Upper lobe of left lung (tissue), 6 donors: ENCODE results near the gene FGR. TPM values are rescaled to one million over a fixed set of nuclear protein-coding genes. Genes with fewer than 3 reads are reported as not detected.
A peak's percentile ranks its signal among the peaks of the same experiment; 100 is the strongest.
"Not testable (repeated sequence)": the region's sequence is repeated elsewhere in the genome, so short reads cannot be mapped to it uniquely, and the experiment has no call there.

Experiments
- ATAC-seq, 2 donors: fragments of 200-7000 bp; cut with Tn5 transposase; one replicate each; pipeline ENCODE4 v1.9.1; 2022; ENCODE audit warnings: mild to moderate bottlenecking in 2 of 2, moderate library complexity in 2 of 2; ENCODE audit not compliant: low FRiP score in 2 of 2
- DNase-seq, 2 donors: peaks; one replicate each; pipeline ENCODE4 v3.0.0-alpha.2; 2019 to 2020
- H3K27ac ChIP-seq, 4 donors: fragments of 200-600 bp; sonication (generic); one replicate each; pipeline ENCODE4 v1.5.1; 2016 to 2019
- H3K27me3 ChIP-seq, 4 donors: fragments of 200-600 bp; sonication (generic); one replicate each; pipeline ENCODE4 v1.5.1; 2017 to 2019
- H3K36me3 ChIP-seq, 4 donors: fragments of 200-600 bp; sonication (generic); one replicate each; pipeline ENCODE4 v1.5.1; 2016 to 2019
- H3K4me1 ChIP-seq, 4 donors: fragments of 200-600 bp; sonication (generic); one replicate each; pipeline ENCODE4 v1.5.1; 2018 to 2019
- H3K4me3 ChIP-seq, 4 donors: fragments of 200-600 bp; sonication (generic); one replicate each; pipeline ENCODE4 v1.5.1; 2017 to 2019; ENCODE audit warnings: mild to moderate bottlenecking in 2 of 4, moderate library complexity in 1 of 4
- H3K9me3 ChIP-seq, 4 donors: fragments of 200-600 bp; sonication (generic); one replicate each; pipeline ENCODE4 v1.5.1; 2018 to 2019
- EP300 ChIP-seq, 4 donors: sonication (generic); formaldehyde crosslinking; IDR thresholded peaks; one replicate each; pipeline ENCODE4 v1.5.1; 2017; ENCODE audit warnings: antibody characterized with exemption in 4 of 4, control low read depth in 2 of 4
- POLR2A ChIP-seq, 4 donors: fragments of 450-650 bp; IDR thresholded peaks; one replicate each; pipeline ENCODE4 v1.5.1; 2016 to 2017; ENCODE audit warnings: antibody characterized with exemption in 4 of 4, mild to moderate bottlenecking in 2 of 4
- POLR2AphosphoS5 ChIP-seq, 2 donors: sonication (generic); formaldehyde crosslinking; IDR thresholded peaks; one replicate each; pipeline ENCODE4 v1.5.1; 2017; ENCODE audit warnings: antibody characterized with exemption in 2 of 2
- WGBS, 2 donors: methylation state at CpG; one replicate each; pipeline ENCODE4 v1.1.5; 2017 to 2018; 5-methylcytosine and 5-hydroxymethylcytosine counted together
- total RNA-seq, 6 donors: library from RNA; depleted of rRNA in 4 of 6; stranded (reverse); fragments of >200 nt in 4 of 6; gene quantifications; one replicate each; pipeline versions ENCODE4 v1.1.0 to v1.2.1, GENCODE V29; 2016 to 2021
- TF ChIP-seq, protein P1 (sequence below), 6 experiments: fragments of 450-650 bp in 4 of 6; fragments of 200-600 bp in 2 of 6; sonication (generic) in 2 of 6; IDR thresholded peaks; one replicate each; pipeline ENCODE4 v1.5.1; 2016 to 2019; ENCODE audit warnings: antibody characterized with exemption in 6 of 6
- donor health status: DM: no; HTN: no; CAD: no; lungs with moderate emphysema.
- donor health status: DM: no; HTN: yes; CAD: no; lungs with severe emphysema.

Gene FGR
- total RNA-seq, 6 donors from 2014 or later = 59.8 to 234 (median 150) TPM

DNA sequence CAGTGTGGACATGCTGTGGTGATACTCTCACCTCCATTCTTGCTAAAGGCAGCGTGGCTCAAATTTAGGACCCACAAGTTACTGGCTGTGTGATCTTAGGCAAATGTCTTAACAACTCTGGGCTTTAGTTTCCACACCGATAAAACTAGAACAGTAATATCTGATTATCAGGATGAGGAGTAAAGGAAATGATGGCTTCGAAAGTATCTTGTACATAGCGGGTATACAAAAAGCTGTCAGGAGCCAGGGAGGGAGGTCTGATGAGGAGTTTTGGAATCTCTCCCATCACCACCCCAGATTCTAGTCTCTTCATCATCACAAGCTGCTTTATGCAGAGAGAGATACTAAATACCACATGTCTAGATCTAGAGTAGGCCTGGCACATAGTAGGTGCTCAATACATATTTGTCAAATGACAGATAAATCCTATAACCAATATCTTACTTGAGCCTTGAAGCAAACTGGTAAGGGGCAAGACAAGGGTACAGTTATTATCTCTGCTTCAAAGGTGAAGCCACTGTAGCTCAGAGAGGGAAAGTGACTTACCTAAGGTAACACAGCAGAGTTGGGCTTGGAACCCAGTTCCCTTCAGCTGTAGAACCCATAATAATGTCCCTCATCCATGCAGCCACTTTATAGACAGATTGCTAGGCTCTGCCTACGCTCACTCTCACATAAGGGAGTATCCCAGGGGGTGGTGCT lies 9.5 kb upstream of the FGR start:
- H3K9me3 ChIP-seq = no peaks in the 10 kb centered on the region
- H3K36me3 ChIP-seq = no peaks in the 10 kb centered on the region
- WGBS, 2 donors = 69 to 89% methylated on average over 5 of the region's 5 CpGs
- no peak for DNase-seq
- H3K27ac ChIP-seq = no peak overlapping the region
- H3K4me1 ChIP-seq = peaks cover 0 to 7% (median 6%) of the 10 kb centered on the region in 4 donors
- H3K27me3 ChIP-seq = no peaks in the 10 kb centered on the region
- no peak for TF ChIP-seq EP300 (IDR thresholded peaks at IDR 0.05)
- TF ChIP-seq POLR2AphosphoS5 (IDR thresholded peaks at IDR 0.05) = no peak
- TF ChIP-seq POLR2A (IDR thresholded peaks at IDR 0.05) = no peak
- TF ChIP-seq, protein P1, sequence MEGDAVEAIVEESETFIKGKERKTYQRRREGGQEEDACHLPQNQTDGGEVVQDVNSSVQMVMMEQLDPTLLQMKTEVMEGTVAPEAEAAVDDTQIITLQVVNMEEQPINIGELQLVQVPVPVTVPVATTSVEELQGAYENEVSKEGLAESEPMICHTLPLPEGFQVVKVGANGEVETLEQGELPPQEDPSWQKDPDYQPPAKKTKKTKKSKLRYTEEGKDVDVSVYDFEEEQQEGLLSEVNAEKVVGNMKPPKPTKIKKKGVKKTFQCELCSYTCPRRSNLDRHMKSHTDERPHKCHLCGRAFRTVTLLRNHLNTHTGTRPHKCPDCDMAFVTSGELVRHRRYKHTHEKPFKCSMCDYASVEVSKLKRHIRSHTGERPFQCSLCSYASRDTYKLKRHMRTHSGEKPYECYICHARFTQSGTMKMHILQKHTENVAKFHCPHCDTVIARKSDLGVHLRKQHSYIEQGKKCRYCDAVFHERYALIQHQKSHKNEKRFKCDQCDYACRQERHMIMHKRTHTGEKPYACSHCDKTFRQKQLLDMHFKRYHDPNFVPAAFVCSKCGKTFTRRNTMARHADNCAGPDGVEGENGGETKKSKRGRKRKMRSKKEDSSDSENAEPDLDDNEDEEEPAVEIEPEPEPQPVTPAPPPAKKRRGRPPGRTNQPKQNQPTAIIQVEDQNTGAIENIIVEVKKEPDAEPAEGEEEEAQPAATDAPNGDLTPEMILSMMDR (IDR thresholded peaks at IDR 0.05) = no peak
- no peak overlapping the region for H3K4me3 ChIP-seq
- ATAC-seq = no peak

DNA sequence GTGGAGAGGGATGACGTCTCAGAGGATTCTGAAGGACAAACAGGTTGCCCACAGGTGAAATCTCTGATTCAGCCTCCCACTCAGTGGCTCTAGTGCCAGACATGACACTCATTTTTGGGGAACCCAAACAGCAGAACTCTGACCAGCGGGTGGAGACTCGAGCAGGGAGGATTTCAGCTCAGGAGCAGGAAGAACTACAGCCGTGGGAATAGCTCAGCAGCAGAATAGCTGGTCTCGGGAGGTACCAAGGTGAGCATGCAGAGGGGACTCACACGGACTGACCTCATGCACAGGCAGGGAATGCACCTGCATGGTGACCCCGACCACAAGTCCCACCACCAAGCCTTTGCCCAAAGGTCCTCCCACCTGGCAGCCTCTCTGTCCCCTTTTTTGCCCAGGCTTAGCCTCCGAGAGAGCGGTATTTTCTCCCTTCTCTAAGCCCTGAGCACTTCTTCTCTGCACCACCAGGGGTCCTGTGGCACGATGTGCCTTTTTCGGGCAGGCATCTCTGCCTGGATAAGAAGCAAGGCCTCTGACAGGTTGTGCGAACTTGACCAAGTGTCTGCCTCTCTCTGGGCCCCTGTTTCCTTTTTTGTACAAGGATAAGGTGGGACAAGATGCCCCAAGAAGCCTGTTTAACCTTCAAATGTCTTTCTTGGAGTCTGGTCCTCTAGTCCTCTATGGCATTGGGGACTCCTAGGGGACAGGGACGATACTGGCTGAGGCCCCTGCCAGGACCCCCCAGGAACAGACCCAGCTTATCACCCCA lies 8.8 kb upstream of the FGR start:
- Histone ChIP-seq H3K9me3 (no peaks in the 10 kb centered on the region), H3K36me3 (no peaks in the 10 kb centered on the region), H3K4me3 (no peak overlapping the region), H3K27me3 (no peaks in the 10 kb centered on the region), H3K27ac (no peak overlapping the region), H3K4me1 (peaks cover 0 to 7% (median 6%) of the 10 kb centered on the region in 4 donors)
- ATAC-seq (peak; percentile 76 to 89), DNase-seq (no peak)
- TF ChIP-seq, protein P1 (IDR thresholded peaks at IDR 0.05) = peak; percentile 79 to 89 (median 83)
- TF ChIP-seq POLR2A (IDR thresholded peaks at IDR 0.05) = no peak
- WGBS, 2 donors = 22 to 32% methylated on average over 12 to 13 of the region's 13 CpGs

DNA sequence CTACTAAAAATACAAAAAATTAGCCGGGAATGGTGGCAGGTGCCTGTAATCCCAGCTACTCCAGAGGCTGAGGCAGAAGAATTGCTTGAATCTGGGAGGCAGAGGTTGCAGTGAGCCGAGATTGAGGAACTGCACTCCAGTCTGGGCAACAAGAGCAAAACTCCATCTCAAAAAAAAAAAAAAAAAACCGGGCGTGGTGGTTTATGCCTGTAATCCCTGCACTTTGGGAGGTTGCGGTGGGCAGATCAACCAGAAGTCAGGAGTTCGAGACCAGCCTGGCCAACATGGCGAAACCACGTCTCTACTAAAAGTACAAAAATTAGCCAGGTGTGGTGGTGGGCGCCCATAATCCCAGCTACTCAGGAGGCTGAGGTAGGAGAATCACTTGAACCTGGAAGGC lies 5.5 kb upstream of the FGR start:
- DNase-seq, H3K27me3 ChIP-seq, H3K4me3 ChIP-seq, H3K36me3 ChIP-seq, ATAC-seq, H3K9me3 ChIP-seq, H3K27ac ChIP-seq: not testable (repeated sequence)
- peaks cover 8 to 24% (median 13%) of the 10 kb centered on the region in 4 donors for H3K4me1 ChIP-seq
- WGBS, 2 donors = 86 to 91% methylated on average over 9 of the region's 9 CpGs

DNA sequence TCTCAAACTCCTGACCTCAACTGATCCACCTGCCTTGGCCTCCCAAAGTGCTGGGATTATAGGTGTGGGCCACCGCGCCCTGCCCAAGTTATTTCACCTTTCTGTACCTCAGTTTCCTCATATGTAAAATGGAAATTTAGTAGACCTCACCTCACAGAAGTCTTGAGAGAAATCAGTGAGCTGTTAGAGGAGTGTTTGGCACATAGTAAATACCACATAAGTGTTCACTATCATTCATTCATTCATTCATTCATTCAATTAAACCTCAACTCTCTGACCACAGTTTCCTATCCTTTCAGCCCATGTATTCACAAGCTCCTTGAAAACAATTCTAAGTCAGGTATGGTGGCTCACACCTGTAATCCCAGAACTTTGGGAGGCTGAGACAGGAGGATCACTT lies 3.8 kb upstream of the FGR start:
- WGBS, 2 donors = 91 to 97% methylated on average over 2 of the region's 2 CpGs
- H3K36me3 ChIP-seq = no peaks in the 10 kb centered on the region
- H3K9me3 ChIP-seq = no peaks in the 10 kb centered on the region
- peaks cover 15 to 36% (median 26%) of the 10 kb centered on the region in 4 donors for H3K4me1 ChIP-seq
- TF ChIP-seq, protein P1 (IDR thresholded peaks at IDR 0.05) = no peak
- no peak for TF ChIP-seq POLR2AphosphoS5 (IDR thresholded peaks at IDR 0.05)
- no peak for TF ChIP-seq POLR2A (IDR thresholded peaks at IDR 0.05)
- no peak for TF ChIP-seq EP300 (IDR thresholded peaks at IDR 0.05)
- H3K27me3 ChIP-seq = no peaks in the 10 kb centered on the region
- ATAC-seq (no peak), DNase-seq (no peak)
- no peak overlapping the region for H3K4me3 ChIP-seq
- no peak overlapping the region for H3K27ac ChIP-seq

DNA sequence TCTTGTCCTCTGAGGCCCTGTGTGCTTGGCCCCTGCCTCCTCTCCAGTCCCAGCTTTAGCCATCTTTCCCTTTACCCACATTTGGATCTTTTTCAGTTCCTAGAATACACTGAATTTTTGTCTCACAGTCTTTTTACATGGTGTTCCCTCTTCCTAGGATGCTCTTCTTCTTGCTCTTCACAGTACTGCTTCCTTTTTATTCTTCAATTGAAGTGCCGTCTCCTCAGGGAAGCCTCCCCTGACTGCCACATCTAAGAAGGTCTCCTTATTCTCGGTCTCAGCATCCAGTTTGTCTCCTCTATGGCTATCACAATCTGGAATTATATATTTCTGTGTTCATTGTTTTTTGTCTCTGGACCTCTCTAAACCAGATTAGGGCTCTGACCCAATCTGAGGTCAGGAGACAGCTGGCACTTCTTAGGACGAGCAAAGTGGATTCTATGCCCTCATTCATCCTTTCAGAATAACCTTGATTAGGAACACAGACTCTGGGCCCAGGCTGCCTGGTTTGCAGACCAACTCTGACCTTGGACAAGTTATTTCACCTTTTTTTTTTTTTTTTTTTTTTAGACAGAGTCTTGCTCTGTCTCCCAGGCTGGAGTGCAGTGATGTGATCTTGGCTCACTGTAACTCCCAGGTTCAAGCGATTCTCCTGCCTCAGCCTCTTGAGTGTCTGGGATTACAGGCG lies 3.2 kb upstream of the FGR start:
- Histone ChIP-seq H3K4me3 (no peak overlapping the region), H3K4me1 (peaks cover 18 to 39% (median 31%) of the 10 kb centered on the region in 4 donors), H3K27me3 (no peaks in the 10 kb centered on the region), H3K36me3 (no peaks in the 10 kb centered on the region), H3K9me3 (no peaks in the 10 kb centered on the region), H3K27ac (peak overlapping the region in 1 of 4 donors; percentile 3)
- DNase-seq = no peak
- WGBS, 2 donors = 79% methylated on average over 5 of the region's 5 CpGs
- ATAC-seq = no peak
- no peak for TF ChIP-seq EP300 (IDR thresholded peaks at IDR 0.05)
- TF ChIP-seq, protein P1 (IDR thresholded peaks at IDR 0.05) = no peak
- no peak for TF ChIP-seq POLR2A (IDR thresholded peaks at IDR 0.05)
- no peak for TF ChIP-seq POLR2AphosphoS5 (IDR thresholded peaks at IDR 0.05)
